AG20443 (cell line): ENCODE results near the gene UFC1.
"Not testable (repeated sequence)": the region's sequence is repeated elsewhere in the genome, so short reads cannot be mapped to it uniquely, and the experiment has no call there.

Source experiments
- DNase-seq: peaks from one replicate; pipeline ENCODE4 v3.0.0; 2012; ENCODE audit warnings: low spot score, mixed read lengths

The UFC1 gene

DNA sequence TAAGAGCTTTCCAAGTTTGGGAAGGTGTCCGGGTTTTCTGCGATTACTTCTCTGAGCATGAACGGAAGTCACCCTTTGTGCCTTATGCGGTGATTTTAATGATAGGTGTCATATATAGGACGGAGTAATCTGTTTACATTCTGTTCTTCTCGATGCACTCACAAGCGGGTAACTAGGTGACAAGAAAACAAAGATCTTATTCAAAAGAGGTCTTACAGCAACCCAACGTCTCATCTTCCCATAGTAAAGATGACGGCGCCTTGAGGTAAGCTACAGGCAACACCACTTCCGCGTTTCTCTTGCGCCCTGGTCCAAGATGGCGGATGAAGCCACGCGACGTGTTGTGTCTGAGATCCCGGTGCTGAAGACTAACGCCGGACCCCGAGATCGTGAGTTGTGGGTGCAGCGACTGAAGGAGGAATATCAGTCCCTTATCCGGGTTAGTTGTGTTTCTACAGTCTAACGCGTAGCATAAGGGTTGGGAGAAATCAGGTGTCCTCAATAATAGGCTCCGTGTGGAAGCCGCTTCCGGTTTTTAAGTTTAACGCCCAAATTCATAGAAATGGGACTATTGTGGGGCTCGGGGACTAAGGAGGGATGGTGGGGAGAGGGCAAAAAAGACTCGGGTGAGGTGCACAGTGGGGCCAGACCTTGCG lies at the start of gene UFC1:
UFC1 (plus strand) TSS at position 297 of the 656 bp plus-strand sequence; CDS start at position 317, 20 bp downstream.
- peak; percentile 87 for DNase-seq

DNA sequence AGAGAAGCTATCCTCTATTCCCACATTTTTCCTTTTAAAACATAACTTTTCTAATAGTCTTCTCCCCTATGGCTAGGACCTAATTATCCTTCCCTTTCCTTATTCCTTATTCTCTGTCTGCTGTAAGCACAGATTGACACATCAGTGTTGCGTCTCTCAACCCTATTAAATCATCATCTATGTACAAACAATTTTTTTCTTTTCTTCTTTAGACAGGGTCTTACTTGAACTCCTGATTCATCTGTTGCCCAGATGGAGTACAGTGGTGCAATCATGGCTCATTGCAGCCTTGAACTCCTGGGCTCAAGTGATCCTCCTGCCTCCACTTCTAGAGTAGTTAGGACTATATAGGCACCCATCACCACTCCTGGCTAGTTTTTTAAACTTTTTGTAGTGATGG lies 47.3 kb upstream of the UFC1 start:
- no peak for DNase-seq

DNA sequence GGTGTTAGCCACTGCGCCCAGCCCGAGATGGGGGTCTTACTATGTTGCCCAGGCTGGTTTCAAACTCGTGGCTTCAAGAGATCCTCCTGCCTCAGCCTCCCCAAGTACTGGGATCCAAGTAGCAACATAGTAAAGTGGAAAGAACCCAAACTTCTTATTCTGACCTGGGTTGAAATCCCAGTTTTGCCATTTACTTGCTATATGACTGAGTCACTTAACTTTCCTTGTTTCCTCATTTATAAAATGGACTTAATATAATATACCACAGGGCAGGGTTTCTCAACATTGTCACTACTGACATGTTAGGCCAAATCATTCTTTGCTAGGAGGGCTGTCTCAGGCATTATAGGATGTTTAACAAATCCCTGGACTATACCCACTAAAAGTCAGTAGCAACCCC lies 42.7 kb upstream of the UFC1 start:
- DNase-seq: no peak

DNA sequence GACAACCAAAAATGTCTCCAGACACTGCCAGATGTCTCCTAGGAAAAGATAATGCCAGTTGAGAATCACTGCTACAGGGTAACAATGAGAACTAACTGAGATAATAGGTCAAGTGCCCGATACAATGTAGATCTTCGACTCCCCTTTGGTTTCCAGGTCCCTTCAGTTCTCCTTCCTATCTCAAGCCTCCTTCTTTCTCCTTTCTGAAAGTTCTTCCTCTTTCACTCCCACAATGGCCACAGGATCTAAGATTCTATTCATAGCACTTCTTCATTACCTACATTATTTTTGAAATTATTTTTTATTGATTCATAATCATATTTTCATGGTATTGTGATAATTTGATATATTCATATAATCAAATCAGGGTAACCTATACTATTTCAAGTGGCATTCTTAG lies 42.3 kb upstream of the UFC1 start:
- no peak for DNase-seq

DNA sequence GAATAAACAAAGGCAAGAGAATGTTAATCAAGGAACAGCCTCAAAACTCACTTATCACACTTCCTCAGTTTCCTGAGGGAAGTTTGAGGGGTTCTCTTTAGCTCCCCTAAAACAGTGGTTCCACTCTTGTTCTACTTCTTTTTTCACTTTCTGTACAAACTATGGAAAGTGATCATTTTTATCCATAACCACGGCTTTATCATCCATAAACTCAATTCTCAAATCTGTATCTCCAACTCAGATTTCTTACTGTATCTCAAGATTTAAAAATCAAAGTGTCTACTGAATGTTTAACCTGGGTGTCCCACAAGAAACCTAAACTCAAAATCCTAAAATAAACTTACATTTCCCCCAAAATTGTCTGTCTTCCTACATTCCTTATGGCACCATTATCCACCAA lies 39.9 kb upstream of the UFC1 start:
- no peak for DNase-seq

DNA sequence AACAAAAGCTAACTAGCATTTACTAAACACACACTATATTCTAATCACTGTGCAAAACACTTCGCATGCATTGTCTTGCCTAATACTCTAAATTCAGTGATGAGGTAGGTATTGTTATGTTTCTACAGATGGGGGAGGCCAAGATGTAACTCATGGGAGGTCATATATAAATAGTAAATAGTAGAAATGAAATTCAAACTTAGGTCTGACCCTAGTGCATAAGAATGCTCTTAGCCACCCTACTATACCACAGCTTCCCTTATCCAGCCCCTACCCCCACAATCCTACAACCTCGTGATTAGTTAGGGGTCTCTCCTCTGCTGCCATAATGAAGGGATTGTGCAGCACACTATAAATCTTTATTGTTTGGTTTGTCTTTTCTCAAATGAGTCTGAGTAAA lies 39.2 kb upstream of the UFC1 start:
- DNase-seq: no peak

DNA sequence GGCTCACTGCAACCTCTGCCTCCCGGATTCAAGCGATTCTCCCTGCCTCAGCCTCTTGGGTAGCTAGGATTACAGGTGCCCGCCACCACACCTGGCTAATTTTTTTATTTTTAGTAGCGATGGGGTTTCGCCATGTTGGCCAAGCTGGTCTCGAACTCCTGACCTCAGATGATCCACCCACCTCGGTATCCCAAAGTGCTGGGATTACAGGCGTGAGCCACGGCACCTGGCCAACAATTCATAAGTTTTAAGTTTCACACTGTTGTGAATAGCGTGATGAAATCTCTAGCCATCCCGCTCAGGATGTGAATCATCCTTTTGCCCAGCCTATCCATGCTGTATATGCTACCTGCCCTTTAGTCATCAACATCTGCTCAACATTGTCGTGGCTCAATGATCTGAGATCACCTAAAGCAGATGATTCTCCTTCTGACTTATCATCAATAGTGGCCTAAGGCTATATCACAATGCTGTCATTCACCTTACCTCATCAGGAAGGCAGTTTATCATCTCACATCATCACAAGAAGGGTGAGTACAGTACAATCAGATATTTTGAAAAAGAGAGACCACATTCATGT lies 38.6 kb upstream of the UFC1 start:
- no peak for DNase-seq

DNA sequence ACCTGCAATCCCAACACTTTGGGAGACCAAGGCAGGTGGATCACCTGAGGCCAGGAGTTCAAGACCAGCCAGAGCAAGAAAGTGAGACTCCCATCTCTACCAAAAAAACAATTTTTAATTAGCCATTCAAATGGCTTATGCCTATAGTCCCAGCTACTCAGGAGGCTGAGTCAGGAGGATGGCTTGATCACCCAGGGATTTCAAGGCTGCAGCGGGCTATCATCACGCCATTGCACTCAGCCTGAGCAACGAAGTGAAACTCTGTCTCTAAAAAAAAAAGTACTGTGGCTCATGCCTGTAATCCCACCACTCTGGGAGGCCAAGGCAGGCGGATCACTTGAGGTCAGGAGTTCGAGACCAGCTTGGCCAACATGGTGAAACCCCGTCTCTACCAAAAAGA lies 37.8 kb upstream of the UFC1 start:
- not testable (repeated sequence) for DNase-seq

DNA sequence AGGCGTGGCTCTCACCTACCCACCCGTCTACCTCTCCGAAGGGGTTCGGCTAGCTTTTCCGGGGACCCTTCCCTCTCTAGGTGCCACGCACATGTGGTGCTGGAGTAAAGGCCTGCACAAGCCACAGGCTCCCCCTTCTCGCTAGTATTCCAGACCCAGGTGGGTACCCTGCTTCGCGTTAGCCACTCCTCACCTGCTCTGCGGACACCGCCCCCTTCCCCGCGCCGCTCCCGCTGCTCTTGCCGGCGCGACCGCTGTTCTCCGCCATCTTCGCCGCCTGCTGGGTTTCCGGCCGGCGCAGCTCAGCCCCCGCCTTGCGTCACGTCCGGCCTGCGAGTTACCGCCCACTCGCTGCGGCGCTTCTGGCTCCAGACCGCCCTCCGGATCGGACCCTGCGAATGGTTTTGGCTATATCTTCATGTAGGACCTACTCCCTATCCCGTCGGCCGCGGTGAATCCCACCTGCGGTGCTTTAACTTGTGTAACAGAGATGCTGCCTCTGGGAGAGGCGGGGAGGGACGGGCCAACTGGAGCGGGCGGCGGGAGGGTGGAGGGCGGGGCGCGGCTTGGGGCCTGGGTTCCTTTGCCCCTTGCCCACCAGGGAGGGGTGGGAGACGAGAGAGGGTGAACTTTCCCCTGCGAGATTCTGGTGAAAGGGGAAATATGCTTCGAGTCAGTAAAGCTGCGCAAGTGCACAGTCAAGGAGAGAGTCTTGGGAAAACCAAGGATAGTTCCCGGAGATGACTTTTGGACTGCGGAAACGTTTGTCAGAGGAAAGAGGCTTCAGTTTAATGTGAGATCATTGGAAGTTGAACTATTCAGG lies 35.8 kb upstream of the UFC1 start, which contains the start of the genes NIT1 and PFDN2:
NIT1 (plus strand) TSS at position 347 of the 823 bp plus-strand sequence; CDS start at position 419, 72 bp downstream.
PFDN2 (minus strand) TSS at position 279 of the 823 bp plus-strand sequence; CDS start at position 268, 11 bp downstream.
- DNase-seq: peak; percentile 96

DNA sequence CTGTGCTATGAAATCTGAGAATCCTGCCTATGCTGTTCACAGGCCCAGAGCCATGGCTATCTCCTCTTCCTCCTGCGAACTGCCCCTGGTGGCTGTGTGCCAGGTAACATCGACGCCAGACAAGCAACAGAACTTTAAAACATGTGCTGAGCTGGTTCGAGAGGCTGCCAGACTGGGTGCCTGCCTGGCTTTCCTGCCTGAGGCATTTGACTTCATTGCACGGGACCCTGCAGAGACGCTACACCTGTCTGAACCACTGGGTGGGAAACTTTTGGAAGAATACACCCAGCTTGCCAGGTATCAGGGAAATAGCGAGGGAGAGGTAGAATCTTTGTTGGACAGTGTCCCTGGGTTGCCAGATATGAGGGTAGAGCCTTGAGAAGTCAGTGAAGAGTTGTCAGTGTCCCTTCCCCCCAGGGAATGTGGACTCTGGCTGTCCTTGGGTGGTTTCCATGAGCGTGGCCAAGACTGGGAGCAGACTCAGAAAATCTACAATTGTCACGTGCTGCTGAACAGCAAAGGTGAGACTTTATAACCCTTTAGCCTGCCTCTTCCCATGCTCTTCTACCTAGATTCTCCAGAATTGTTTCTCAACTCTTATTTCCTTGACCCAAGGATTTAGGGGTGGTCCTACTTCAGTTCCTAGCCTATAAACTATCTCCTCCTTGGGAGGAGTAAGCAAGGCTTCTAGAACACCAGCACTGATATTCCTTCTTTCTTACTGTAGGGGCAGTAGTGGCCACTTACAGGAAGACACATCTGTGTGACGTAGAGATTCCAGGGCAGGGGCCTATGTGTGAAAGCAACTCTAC lies 34.5 kb upstream of the UFC1 start:
- peak; percentile 77 for DNase-seq

DNA sequence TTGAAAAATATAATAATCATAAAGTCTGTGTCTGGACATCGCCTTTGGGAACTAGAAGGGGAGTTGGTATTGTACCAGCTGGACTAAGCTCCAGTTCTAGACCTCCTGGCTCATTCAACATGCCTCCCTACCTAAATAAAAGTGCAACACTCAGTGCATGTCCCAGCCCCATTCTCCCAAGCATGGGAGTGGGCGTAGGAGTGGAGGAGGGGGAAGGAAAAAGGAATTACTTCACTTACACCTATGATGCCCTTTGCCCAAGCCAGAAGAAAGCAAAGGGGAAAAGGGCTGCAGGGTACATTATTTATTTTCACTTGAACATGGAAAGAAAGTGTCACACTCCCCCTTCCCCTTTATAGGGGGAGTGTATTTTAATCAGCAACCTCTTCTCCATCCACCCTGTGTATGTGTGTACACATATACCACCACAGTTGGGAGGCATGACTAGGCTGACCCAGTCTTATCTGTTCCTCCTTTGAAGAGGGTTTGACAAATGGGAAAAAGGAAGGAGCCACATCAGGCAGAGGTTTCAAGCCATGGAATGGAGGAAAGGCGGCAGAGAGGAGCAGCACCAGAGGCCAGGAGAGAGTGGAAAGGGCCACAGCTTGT lies 32.6 kb upstream of the UFC1 start:
- DNase-seq: no peak

DNA sequence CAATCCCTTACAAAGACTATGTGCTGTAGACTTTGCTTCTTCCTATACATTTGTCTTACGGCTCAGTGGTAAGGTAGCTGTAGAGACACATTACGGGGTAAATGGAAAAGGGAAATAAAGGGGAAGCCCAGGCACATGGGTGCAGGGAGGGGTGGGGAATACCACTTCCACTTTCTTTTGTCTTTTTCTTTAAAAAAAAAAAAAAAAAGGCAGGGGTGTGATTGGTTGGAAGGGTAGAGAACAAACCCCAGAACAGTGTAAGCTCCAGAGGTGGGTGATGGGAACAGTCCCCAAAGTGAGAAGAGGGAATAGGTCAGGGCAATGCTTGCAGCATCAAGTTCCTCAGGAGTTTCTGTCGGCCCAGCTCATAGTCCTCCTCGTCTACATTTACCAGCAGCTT lies 31.9 kb upstream of the UFC1 start:
- DNase-seq: no peak

DNA sequence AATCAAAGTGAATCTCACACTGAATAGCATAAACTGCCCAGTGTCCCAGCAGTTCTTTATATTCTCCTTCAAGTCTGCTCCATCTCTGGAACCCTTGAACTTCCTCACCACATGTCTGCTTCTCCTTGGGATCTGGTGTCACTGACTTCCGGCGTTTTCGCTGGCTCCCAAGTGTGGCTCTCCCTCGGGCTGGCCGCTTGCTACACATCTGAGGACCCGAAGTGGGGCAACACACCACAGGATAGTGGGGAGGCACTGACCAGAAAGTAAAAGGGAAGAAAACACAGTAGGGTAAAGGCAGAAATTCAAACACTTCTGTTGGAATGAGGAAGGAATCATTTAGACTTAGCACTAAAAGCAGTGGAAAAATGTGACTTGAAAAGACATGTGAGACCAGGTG lies 30.8 kb upstream of the UFC1 start:
- no peak for DNase-seq

DNA sequence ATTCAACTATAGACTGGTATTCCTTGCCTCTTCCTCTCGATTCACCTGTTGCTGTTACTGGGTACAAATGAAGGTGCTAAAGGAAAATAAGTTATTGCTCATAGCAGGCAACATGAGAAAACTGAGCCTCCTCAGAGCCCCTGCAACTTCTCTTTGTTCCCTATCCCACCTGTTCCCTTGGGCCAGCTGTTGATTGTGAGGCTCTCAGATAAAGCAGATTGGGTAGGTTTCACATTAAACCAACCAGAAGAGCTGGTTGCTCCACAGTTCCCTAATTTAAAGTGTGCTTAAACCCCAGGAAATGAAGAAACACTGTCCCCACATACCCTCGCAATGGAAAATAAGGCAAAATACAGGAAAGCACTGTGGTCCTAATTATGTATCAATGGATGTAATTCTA lies 26.1 kb upstream of the UFC1 start:
- no peak for DNase-seq

DNA sequence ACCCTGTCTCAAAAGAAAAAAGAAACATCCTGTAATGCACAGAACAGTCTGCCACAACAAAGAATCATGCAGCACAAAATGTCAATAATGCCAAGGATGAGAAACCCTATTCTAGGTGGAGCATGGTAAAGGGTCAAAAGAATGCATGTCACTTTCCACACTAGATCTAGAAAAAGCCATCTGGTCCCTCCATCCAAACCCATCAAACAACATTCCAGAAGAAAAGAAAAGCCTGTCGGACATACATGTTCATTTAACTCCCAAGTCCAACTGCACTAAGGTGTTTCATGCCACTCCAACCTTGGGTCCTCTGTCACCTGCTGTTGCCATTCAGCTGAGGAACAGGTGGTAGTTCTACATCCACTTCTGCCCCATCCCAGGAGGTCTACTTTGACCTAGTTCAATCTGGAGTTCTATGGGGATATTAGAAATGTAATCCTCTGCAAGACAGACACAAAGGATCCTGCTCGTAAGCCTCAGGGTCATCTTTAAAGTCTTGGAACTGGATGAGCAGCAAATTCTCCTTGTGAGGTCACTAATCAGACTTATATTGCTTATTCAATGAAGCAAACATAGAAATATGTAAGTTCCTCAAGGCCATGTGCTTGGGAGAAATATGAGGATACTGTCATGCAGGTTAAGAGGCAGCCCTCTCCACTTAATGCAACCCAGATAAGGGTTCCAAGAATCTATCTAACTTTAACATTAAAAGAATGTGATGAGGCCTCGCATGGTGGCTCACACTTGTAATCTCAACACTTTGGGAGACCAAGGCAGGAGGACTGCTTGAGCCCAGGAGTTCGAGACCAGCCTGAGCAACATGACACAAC lies 25.0 kb upstream of the UFC1 start:
- no peak for DNase-seq

DNA sequence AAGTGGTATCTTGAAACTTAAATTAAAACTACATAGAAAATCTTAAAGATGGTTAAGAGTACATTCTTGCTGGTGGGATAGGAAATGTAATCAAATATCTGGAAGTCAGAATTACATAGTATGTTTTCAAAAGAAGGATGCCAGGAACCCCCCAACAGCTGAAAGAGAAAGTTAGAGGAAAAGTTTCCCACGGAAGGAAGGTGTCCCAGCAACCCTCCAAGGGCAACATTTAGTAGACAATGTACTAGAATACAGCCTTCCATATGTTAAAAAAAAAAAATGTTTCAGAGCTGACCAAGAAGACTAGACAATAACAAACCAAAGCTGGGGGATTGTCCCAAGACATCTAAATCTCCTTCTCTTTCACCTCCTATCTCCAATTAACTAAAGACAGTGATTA lies 23.5 kb upstream of the UFC1 start:
- no peak for DNase-seq

DNA sequence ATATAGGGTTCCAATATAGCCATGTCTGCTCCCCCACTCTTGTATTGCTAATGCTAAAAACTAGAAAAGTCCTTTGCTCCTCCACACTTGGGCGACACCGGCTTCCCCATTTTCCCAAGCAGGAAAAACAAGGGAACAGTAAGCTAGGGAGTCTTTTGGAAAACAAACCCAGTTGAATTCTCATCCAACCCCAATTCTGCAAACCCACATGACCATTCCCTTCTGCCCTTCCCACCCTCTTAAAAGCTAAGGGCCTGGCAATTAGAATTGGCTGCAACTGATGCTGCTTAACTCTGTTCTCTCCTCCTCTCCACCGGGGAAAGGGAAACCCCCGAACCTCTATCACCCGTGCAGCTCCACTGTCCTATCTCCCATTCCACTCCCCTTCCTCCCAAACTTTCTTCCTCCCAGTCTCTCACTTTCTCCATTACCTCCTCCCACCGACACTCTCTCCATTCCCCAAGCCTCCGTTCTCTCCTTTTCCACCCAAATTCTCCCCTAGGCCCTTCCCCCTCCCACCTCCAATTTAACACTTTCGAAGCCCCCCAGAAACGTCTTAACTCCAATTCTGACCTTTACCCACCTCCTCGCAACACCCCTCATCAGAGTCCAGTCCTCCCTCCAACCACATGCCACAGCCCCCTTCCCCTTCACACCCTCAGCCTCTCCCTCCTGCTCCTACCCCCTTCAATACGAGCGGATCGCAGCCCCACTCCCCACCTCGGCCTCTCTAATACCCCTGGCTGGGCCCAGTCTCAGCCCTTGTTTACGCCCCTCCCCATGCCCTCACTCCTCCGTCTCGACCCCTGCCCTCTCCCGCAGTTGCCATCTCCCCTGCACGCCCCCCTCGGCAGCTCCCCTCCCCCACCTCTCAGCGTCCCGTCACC lies 22.0 kb upstream of the UFC1 start:
- DNase-seq: peak; percentile 32

DNA sequence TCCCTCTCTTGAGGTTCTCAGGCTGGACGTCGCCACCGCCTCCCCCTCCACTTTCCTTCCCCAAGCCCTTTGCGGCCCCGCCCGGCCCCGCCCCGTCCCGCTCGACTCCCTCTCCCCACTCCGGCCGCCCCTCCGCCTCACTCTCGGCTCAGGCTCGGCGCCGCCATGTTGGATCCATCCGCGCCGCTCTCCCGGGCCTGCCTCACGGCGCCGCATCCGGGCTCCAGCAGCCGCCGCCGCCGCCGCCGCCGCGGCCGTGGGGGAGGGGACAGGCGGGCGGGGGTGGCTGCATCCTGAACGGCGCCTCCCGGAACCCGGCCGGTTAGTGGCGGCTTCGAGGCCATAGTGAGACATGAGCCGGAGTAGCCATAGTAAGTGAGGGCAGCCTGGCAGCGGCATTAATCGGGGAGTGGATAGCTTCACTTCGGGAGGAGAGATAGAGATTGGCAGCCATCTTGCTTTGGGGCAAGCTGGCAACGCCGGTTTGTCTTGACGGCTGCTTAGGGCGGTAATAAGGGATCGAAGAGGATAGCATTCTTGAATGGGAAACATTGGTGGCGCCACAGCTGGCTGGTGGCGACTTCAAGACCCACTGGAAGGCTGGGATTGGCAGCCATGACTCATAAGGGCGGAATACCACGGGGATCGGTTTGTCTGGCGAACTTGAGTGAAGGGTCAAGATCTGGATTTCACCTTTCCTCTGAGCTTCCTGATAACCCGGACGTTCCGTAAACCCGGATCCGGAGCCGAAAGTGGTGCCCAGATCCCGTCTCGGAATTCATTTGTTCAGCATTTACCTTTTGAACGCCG lies 21.2 kb upstream of the UFC1 start, which contains the start of gene DEDD:
DEDD (minus strand) TSS at position 258 of the 810 bp plus-strand sequence. CDS start 8,205 bp downstream, outside the sequence.
- peak; percentile 94 for DNase-seq
